HG03095 (cell line): ENCODE measurements around the gene TRPV4.

Experiments used
- ATAC-seq: cut with Tn5 transposase; IDR thresholded peaks from one replicate; pipeline ENCODE4 v1.9.1; 2021; ENCODE audit warnings: moderate library complexity; ENCODE audit not compliant: unreplicated experiment

TRPV4 gene

GRCh38 chr12:109764776-109765445 is 68.3 kb downstream of the TRPV4 start:
- ATAC-seq, result no peak

GRCh38 chr12:109764123-109764522 is 69.1 kb downstream of the TRPV4 start:
- no peak for ATAC-seq

- ATAC-seq, result no peak
Observed at GRCh38 chr12:109763201-109763841, 69.9 kb downstream of the TRPV4 start.

GRCh38 chr12:109762673-109763191 is 70.5 kb downstream of the TRPV4 start:
- ATAC-seq, result no peak

GRCh38 chr12:109762071-109762672 is 71.0 kb downstream of the TRPV4 start:
- no peak for ATAC-seq

GRCh38 chr12:109760930-109761921 is 72.0 kb downstream of the TRPV4 start:
- ATAC-seq, result no peak

- no peak for ATAC-seq
Observed at GRCh38 chr12:109760031-109760929, 72.9 kb downstream of the TRPV4 start.

- ATAC-seq, result no peak
Observed at GRCh38 chr12:109759595-109759994, 73.6 kb downstream of the TRPV4 start.

GRCh38 chr12:109758426-109759420 is 74.5 kb downstream of the TRPV4 start:
- no peak for ATAC-seq

GRCh38 chr12:109757671-109758265 is 75.4 kb downstream of the TRPV4 start:
- no peak for ATAC-seq

- no peak for ATAC-seq
Observed at GRCh38 chr12:109756457-109756856, 76.7 kb downstream of the TRPV4 start.

- ATAC-seq, result no peak
Observed at GRCh38 chr12:109753959-109754358, 79.2 kb downstream of the TRPV4 start.

GRCh38 chr12:109753054-109753401 is 80.2 kb downstream of the TRPV4 start:
- ATAC-seq, result no peak

GRCh38 chr12:109752117-109753053 is 80.8 kb downstream of the TRPV4 start:
- no peak for ATAC-seq

- no peak for ATAC-seq
Observed at GRCh38 chr12:109744986-109745942, 87.9 kb downstream of the TRPV4 start.

GRCh38 chr12:109744026-109744425 is 89.2 kb downstream of the TRPV4 start:
- ATAC-seq, result no peak
